HepG2 (cell line): ENCODE data around the gene PLIN1.

Experiments used
- DNMT3B ChIP-seq: conservative IDR thresholded peaks from 2 replicates; pipeline ENCODE4 v1.6.1; 2016; ENCODE audit warnings: missing biosample characterization, control low read depth
- ERF ChIP-seq: IDR thresholded peaks from 2 replicates; pipeline ENCODE4 v1.6.1; 2018; ENCODE audit warnings: missing biosample characterization, missing genetic modification reagents
- HMG20A ChIP-seq: IDR thresholded peaks from 2 replicates; pipeline ENCODE4 v1.6.1; 2016; ENCODE audit warnings: borderline replicate concordance
- ZNF230 ChIP-seq: sonication (generic); formaldehyde crosslinking; IDR thresholded peaks from 2 replicates; pipeline ENCODE4 v1.4.0; 2020; ENCODE audit warnings: mild to moderate bottlenecking, missing genetic modification reagents
- ZNF274 ChIP-seq: sonication (generic); formaldehyde crosslinking; IDR thresholded peaks from 2 replicates; pipeline ENCODE4 v1.5.1; 2020; ENCODE audit warnings: mild to moderate bottlenecking, missing genetic modification reagents
- ZNF615 ChIP-seq: sonication (generic); formaldehyde crosslinking; IDR thresholded peaks from 2 replicates; pipeline ENCODE4 v1.5.0; 2020; ENCODE audit warnings: mild to moderate bottlenecking, missing genetic modification reagents, borderline replicate concordance
- ZNF792 ChIP-seq: IDR thresholded peaks from 2 replicates; pipeline ENCODE4 v1.6.1; 2016
- TF ChIP-seq, protein P1 (sequence below): sonication (generic); formaldehyde crosslinking; IDR thresholded peaks from 2 replicates; pipeline ENCODE4 v1.5.0; 2020; ENCODE audit warnings: mild to moderate bottlenecking, missing genetic modification reagents, moderate library complexity
- TF ChIP-seq, protein P2 (sequence below): fragments of 450-650 bp; IDR thresholded peaks from 2 replicates; pipeline ENCODE4 v1.6.1; 2016

DNA sequence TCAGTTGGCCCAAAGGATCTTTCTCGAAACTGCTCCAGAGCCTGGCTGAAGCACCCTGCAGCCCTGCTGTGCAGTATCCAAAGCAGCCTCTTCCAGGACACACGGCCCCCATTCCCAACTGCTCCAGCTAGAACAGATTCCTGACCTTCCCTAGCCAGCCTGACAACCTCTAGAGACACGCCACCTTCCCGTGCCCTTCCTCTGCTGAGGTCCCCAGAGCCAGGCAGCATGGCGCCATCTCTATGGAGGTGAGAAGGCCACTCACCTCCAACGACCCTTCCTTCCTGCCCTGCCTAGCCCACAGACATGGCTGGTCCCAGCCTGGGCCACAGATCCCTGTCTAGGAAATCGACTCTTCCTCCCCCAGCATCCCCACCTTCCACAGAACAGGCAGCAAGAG is 27.0 kb downstream of the PLIN1 start:
- TF ChIP-seq ZNF274 (CRISPR knock-in tag) (no peak), HMG20A (CRISPR knock-in tag) (no peak), DNMT3B (CRISPR knock-in tag) (no peak), ZNF792 (CRISPR knock-in tag) (no peak), ZNF230 (CRISPR knock-in tag) (no peak), ZNF615 (CRISPR knock-in tag) (no peak), ERF (no peak)
- TF ChIP-seq, protein P1, sequence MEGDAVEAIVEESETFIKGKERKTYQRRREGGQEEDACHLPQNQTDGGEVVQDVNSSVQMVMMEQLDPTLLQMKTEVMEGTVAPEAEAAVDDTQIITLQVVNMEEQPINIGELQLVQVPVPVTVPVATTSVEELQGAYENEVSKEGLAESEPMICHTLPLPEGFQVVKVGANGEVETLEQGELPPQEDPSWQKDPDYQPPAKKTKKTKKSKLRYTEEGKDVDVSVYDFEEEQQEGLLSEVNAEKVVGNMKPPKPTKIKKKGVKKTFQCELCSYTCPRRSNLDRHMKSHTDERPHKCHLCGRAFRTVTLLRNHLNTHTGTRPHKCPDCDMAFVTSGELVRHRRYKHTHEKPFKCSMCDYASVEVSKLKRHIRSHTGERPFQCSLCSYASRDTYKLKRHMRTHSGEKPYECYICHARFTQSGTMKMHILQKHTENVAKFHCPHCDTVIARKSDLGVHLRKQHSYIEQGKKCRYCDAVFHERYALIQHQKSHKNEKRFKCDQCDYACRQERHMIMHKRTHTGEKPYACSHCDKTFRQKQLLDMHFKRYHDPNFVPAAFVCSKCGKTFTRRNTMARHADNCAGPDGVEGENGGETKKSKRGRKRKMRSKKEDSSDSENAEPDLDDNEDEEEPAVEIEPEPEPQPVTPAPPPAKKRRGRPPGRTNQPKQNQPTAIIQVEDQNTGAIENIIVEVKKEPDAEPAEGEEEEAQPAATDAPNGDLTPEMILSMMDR, result no peak
- TF ChIP-seq, protein P2, sequence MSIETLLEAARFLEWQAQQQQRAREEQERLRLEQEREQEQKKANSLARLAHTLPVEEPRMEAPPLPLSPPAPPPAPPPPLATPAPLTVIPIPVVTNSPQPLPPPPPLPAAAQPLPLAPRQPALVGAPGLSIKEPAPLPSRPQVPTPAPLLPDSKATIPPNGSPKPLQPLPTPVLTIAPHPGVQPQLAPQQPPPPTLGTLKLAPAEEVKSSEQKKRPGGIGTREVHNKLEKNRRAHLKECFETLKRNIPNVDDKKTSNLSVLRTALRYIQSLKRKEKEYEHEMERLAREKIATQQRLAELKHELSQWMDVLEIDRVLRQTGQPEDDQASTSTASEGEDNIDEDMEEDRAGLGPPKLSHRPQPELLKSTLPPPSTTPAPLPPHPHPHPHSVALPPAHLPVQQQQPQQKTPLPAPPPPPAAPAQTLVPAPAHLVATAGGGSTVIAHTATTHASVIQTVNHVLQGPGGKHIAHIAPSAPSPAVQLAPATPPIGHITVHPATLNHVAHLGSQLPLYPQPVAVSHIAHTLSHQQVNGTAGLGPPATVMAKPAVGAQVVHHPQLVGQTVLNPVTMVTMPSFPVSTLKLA, result no peak
